NT2/D1 (cell line): ENCODE measurements around the gene ARHGEF10L.
A peak's percentile ranks its signal among the peaks of the same experiment; 100 is the strongest.

ENCODE experiments used
- DNase-seq: peaks from one replicate; pipeline ENCODE4 v3.0.0-alpha.2; 2011; ENCODE audit warnings: low read depth, low spot score
- H3K27me3 ChIP-seq: 2 replicates; pipeline ENCODE4 v1.6.0; 2011; ENCODE audit warnings: mild to moderate bottlenecking; ENCODE audit not compliant: insufficient read length, insufficient read depth
- H3K36me3 ChIP-seq: 2 replicates; pipeline ENCODE4 v1.6.1; 2011; ENCODE audit warnings: mild to moderate bottlenecking, low read length, mixed read lengths; ENCODE audit not compliant: insufficient read depth, insufficient read length
- H3K4me1 ChIP-seq: 2 replicates; pipeline ENCODE4 v1.5.1; 2011; ENCODE audit not compliant: insufficient read depth, insufficient read length
- H3K4me3 ChIP-seq: 2 replicates; pipeline ENCODE4 v1.5.1; 2011; ENCODE audit warnings: low read depth; ENCODE audit not compliant: insufficient read length
- H3K9ac ChIP-seq: 2 replicates; pipeline ENCODE4 v1.6.0; 2011; ENCODE audit warnings: low read depth; ENCODE audit not compliant: insufficient read length
- H3K9me3 ChIP-seq: 2 replicates; pipeline ENCODE4 v1.5.1; 2011; ENCODE audit warnings: mild to moderate bottlenecking, low read length; ENCODE audit not compliant: insufficient read depth
- SUZ12 ChIP-seq: IDR thresholded peaks from 2 replicates; pipeline ENCODE4 v1.6.1; 2011; ENCODE audit not compliant: insufficient read length, insufficient read depth; ENCODE audit errors: extremely low read depth
- YY1 ChIP-seq: IDR thresholded peaks from 2 replicates; pipeline ENCODE4 v1.6.1; 2011; ENCODE audit not compliant: insufficient read length, insufficient read depth
- ZNF274 ChIP-seq: IDR thresholded peaks from 2 replicates; pipeline ENCODE4 v1.6.1; 2011; ENCODE audit warnings: mild to moderate bottlenecking, low read depth, low read length

Gene ARHGEF10L

GRCh38 chr1:17683598-17683997, 144.1 kb downstream of the ARHGEF10L start:
- H3K36me3 ChIP-seq = peaks cover 23% of the 10 kb centered on the region
- no peaks in the 10 kb centered on the region for H3K27me3 ChIP-seq
- TF ChIP-seq YY1 (no peak), SUZ12 (no peak), ZNF274 (no peak)
- H3K9me3 ChIP-seq = no peaks in the 10 kb centered on the region
- H3K9ac ChIP-seq = no peak overlapping the region
- H3K4me3 ChIP-seq = no peak overlapping the region
- no peak for DNase-seq
- peaks cover 14% of the 10 kb centered on the region for H3K4me1 ChIP-seq

DNA sequence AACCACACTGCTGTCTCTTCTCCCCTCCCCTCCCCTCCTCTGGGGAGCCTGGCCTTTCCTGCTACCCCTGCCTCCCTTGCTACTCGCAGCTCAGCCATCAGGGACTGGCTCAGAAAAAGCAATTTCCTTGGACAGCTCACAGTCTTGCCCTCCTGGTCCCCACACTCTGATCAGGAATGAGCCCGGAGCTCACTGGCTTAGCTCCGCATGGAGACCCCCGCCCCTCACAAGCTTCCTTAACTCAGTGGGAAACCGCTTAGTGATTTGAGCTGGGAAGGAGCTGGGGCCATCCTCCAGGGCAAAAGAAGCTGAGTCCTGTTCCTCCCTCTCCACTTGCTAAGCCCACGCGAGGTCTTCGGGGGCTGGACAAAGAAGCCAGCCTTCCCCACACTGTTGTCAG, 145.3 kb downstream of the ARHGEF10L start:
- H3K36me3 ChIP-seq = peaks cover 20% of the 10 kb centered on the region
- no peak overlapping the region for H3K4me3 ChIP-seq
- H3K27me3 ChIP-seq = no peaks in the 10 kb centered on the region
- H3K4me1 ChIP-seq = peaks cover 14% of the 10 kb centered on the region
- TF ChIP-seq YY1 (no peak), ZNF274 (no peak), SUZ12 (no peak)
- H3K9ac ChIP-seq = peak overlapping the region; percentile 25
- peak; percentile 36 for DNase-seq
- H3K9me3 ChIP-seq = no peaks in the 10 kb centered on the region

DNA sequence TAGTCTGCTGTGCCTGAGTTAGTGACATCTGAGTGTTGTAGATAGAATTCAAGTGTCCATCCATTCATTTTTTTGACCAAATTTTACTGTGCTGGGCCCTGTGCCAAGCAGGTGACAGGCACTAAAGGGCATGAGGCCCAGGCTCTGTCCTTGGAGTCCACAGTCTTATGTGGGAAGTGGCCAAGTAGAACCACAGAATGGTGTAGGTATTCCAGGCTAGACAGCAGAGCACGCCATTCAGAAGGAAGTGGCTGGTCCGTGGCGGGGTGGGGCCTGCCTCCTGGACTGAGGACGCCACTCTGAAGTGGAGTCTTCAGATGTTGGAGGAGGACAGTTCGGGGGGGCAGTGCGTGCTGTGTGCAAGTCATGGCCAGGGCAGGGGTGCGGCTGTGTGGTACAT, 146.8 kb downstream of the ARHGEF10L start:
- H3K4me3 ChIP-seq = no peak overlapping the region
- peaks cover 26% of the 10 kb centered on the region for H3K36me3 ChIP-seq
- H3K9me3 ChIP-seq = no peaks in the 10 kb centered on the region
- H3K9ac ChIP-seq = no peak overlapping the region
- no peak for DNase-seq
- TF ChIP-seq ZNF274 (no peak), SUZ12 (no peak), YY1 (no peak)
- peaks cover 18% of the 10 kb centered on the region for H3K4me1 ChIP-seq
- H3K27me3 ChIP-seq = no peaks in the 10 kb centered on the region

- no peak overlapping the region for H3K9ac ChIP-seq
Observed at GRCh38 chr1:17687145-17687544, 147.6 kb downstream of the ARHGEF10L start.

GRCh38 chr1:17688217-17688810, 148.8 kb downstream of the ARHGEF10L start:
- TF ChIP-seq SUZ12 (no peak), ZNF274 (no peak), YY1 (no peak)
- no peaks in the 10 kb centered on the region for H3K9me3 ChIP-seq
- no peaks in the 10 kb centered on the region for H3K27me3 ChIP-seq
- no peak overlapping the region for H3K9ac ChIP-seq
- H3K4me3 ChIP-seq = no peak overlapping the region
- H3K36me3 ChIP-seq = peaks cover 26% of the 10 kb centered on the region
- peaks cover 18% of the 10 kb centered on the region for H3K4me1 ChIP-seq
- no peak for DNase-seq

More at GRCh38 chr1:17687145-17687544, 147.6 kb downstream of the ARHGEF10L start:
- no peak for DNase-seq
- TF ChIP-seq ZNF274 = no peak
- no peak for TF ChIP-seq YY1
- no peak for TF ChIP-seq SUZ12
- peaks cover 26% of the 10 kb centered on the region for H3K36me3 ChIP-seq
- H3K4me3 ChIP-seq = no peak overlapping the region
- H3K4me1 ChIP-seq = peaks cover 18% of the 10 kb centered on the region
- no peaks in the 10 kb centered on the region for H3K27me3 ChIP-seq
- H3K9me3 ChIP-seq = no peaks in the 10 kb centered on the region

DNA sequence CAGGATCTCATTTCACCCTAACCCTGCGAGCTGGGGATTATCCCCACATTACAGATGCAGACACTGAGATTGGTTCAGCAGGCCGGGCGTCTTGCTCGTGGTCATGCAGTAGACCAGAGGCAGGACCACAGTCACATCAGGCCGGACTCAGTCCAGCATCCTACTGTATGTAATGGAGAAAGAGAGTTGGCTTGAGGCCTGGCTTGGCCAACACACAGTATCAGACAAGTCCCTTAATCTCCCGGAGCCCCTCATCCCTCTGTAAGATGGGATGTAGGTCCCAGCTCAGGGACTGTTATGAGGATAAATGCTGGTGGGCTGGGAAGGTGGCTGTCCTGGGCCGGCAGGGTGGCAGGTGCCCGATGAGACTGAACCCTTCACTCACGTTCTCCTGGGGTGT, 149.5 kb downstream of the ARHGEF10L start:
- DNase-seq = no peak
- H3K36me3 ChIP-seq = peaks cover 30% of the 10 kb centered on the region
- H3K4me3 ChIP-seq = no peak overlapping the region
- TF ChIP-seq ZNF274 = no peak
- no peak for TF ChIP-seq SUZ12
- TF ChIP-seq YY1 = no peak
- peaks cover 15% of the 10 kb centered on the region for H3K4me1 ChIP-seq
- H3K27me3 ChIP-seq = no peaks in the 10 kb centered on the region
- H3K9ac ChIP-seq = no peak overlapping the region
- no peaks in the 10 kb centered on the region for H3K9me3 ChIP-seq

DNA sequence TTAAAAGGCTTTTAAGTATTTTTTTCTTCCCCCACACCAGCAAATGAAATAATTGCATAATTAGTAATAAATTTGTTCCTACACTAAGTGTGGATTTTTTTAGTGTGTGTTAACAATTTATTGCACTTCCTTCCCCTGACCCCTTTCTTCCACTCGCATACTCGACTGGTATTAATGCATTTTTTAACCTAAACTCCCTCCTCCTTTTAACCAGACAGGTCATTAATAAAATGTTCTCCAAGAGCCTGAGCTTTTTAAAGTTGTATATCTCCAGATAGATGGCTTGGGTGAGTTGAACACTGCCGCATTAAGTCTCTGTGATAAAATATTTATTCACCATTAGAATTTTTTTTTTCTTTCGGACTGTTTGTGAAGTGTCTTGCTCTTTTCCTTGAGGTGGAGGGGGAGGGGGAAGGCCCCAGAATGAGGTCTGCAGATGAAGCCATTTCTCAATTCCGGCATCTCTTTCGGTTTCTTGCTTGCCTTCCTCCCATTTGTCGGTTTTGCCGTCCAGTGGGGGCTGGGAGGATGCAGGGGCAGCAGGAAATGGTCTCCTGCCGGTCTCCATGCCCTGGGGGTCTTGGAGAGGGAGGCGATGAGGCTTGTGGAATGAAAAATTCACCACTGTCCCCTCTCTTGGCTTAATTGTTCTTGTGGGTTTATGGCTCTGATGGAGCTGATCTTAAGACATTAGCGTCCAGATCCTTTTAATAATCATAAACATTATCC, 151.6 kb downstream of the ARHGEF10L start:
- Histone ChIP-seq H3K27me3 (no peaks in the 10 kb centered on the region), H3K4me3 (no peak overlapping the region), H3K36me3 (peaks cover 36% of the 10 kb centered on the region), H3K4me1 (peaks cover 4% of the 10 kb centered on the region), H3K9me3 (no peaks in the 10 kb centered on the region), H3K9ac (no peak overlapping the region)
- DNase-seq = no peak
- TF ChIP-seq SUZ12 (no peak), YY1 (no peak), ZNF274 (no peak)
